ENCODE data around the gene STON2.

The STON2 gene

GRCh38 chr14:81324011-81324410 is 76.1 kb downstream of the STON2 start:
- H3K4me3 Mint-ChIP-seq = peak overlapping the region; percentile 68 to 79 (median 76)
- TF ChIP-seq CTCF (IDR thresholded peaks at IDR 0.05; ENCODE audit: unreplicated experiment in 3 of 3) = no peak
- H3K27ac Mint-ChIP-seq = peak overlapping the region; percentile 27 to 64 (median 32)
- H3K36me3 Mint-ChIP-seq (ENCODE audit: low read depth) = peaks cover 15% of the 10 kb centered on the region
- H3K27me3 Mint-ChIP-seq (ENCODE audit: low read depth) = peaks cover 6% of the 10 kb centered on the region
- H3K4me1 Mint-ChIP-seq = peaks cover 4% of the 10 kb centered on the region
- peaks cover 2% of the 10 kb centered on the region for H3K9me3 Mint-ChIP-seq

- Mint-ChIP-seq H3K27me3 (ENCODE audit: low read depth) (peaks cover 6% of the 10 kb centered on the region), H3K9me3 (peaks cover 2% of the 10 kb centered on the region), H3K36me3 (ENCODE audit: low read depth) (peaks cover 19% of the 10 kb centered on the region), H3K27ac (peak overlapping the region; percentile 27 to 64 (median 32)), H3K4me1 (peaks cover 4% of the 10 kb centered on the region), H3K4me3 (peak overlapping the region; percentile 68 to 79 (median 76))
- no peak for TF ChIP-seq CTCF (IDR thresholded peaks at IDR 0.05; ENCODE audit: unreplicated experiment in 3 of 3)
Measured at GRCh38 chr14:81323093-81323492, 77.0 kb downstream of the STON2 start.

- TF ChIP-seq CTCF (IDR thresholded peaks at IDR 0.05; ENCODE audit: unreplicated experiment in 3 of 3) = no peak
- Mint-ChIP-seq H3K27me3 (ENCODE audit: low read depth) (peaks cover 6% of the 10 kb centered on the region), H3K4me3 (peak overlapping the region in 2 of 3 experiments; percentile 41 to 44), H3K9me3 (peaks cover 2% of the 10 kb centered on the region), H3K4me1 (peaks cover 17% of the 10 kb centered on the region), H3K27ac (peak overlapping the region; percentile 26 to 67 (median 41)), H3K36me3 (ENCODE audit: low read depth) (peaks cover 27% of the 10 kb centered on the region)
Measured at GRCh38 chr14:81319946-81320345, 80.2 kb downstream of the STON2 start.

- H3K4me3 Mint-ChIP-seq = no peak overlapping the region
- H3K27ac Mint-ChIP-seq = no peak overlapping the region
- H3K4me1 Mint-ChIP-seq = peaks cover 17% of the 10 kb centered on the region
- H3K27me3 Mint-ChIP-seq (ENCODE audit: low read depth) = peaks cover 4% of the 10 kb centered on the region
- peaks cover 2% of the 10 kb centered on the region for H3K9me3 Mint-ChIP-seq
- H3K36me3 Mint-ChIP-seq (ENCODE audit: low read depth) = peaks cover 27% of the 10 kb centered on the region
- no peak for TF ChIP-seq CTCF (IDR thresholded peaks at IDR 0.05; ENCODE audit: unreplicated experiment in 3 of 3)
Measured at GRCh38 chr14:81319314-81319713, 80.8 kb downstream of the STON2 start.

- H3K4me3 Mint-ChIP-seq = peak overlapping the region; percentile 5 to 34 (median 15)
- peaks cover 30% of the 10 kb centered on the region for H3K4me1 Mint-ChIP-seq
- peaks cover 2% of the 10 kb centered on the region for H3K9me3 Mint-ChIP-seq
- TF ChIP-seq CTCF (IDR thresholded peaks at IDR 0.05; ENCODE audit: unreplicated experiment in 3 of 3) = no peak
- peaks cover 19% of the 10 kb centered on the region for H3K36me3 Mint-ChIP-seq (ENCODE audit: low read depth)
- H3K27ac Mint-ChIP-seq = peak overlapping the region; percentile 83 to 94 (median 91)
- no peaks in the 10 kb centered on the region for H3K27me3 Mint-ChIP-seq (ENCODE audit: low read depth)
Measured at GRCh38 chr14:81315341-81315740, 84.8 kb downstream of the STON2 start.

- peaks cover 12% of the 10 kb centered on the region for H3K36me3 Mint-ChIP-seq (ENCODE audit: low read depth)
- H3K4me3 Mint-ChIP-seq = no peak overlapping the region
- H3K4me1 Mint-ChIP-seq = peaks cover 30% of the 10 kb centered on the region
- TF ChIP-seq CTCF (IDR thresholded peaks at IDR 0.05; ENCODE audit: unreplicated experiment in 3 of 3) = no peak
- H3K27ac Mint-ChIP-seq = peak overlapping the region; percentile 83 to 94 (median 91)
- H3K9me3 Mint-ChIP-seq = no peaks in the 10 kb centered on the region
- H3K27me3 Mint-ChIP-seq (ENCODE audit: low read depth) = no peaks in the 10 kb centered on the region
Measured at GRCh38 chr14:81314443-81315175, 85.5 kb downstream of the STON2 start.
